Measurements from ENCODE around the gene NINL.

- no peak for TF ChIP-seq HDAC6 (IDR thresholded peaks at IDR 0.05; ENCODE audit: low read depth, low read length)
- no peak for TF ChIP-seq YY1 (IDR thresholded peaks at IDR 0.05; ENCODE audit: low read depth, low read length)
- TF ChIP-seq, protein P1, sequence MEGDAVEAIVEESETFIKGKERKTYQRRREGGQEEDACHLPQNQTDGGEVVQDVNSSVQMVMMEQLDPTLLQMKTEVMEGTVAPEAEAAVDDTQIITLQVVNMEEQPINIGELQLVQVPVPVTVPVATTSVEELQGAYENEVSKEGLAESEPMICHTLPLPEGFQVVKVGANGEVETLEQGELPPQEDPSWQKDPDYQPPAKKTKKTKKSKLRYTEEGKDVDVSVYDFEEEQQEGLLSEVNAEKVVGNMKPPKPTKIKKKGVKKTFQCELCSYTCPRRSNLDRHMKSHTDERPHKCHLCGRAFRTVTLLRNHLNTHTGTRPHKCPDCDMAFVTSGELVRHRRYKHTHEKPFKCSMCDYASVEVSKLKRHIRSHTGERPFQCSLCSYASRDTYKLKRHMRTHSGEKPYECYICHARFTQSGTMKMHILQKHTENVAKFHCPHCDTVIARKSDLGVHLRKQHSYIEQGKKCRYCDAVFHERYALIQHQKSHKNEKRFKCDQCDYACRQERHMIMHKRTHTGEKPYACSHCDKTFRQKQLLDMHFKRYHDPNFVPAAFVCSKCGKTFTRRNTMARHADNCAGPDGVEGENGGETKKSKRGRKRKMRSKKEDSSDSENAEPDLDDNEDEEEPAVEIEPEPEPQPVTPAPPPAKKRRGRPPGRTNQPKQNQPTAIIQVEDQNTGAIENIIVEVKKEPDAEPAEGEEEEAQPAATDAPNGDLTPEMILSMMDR (IDR thresholded peaks at IDR 0.05; ENCODE audit: control extremely low read depth in 1 of 3, insufficient read depth in 1 of 3, low read depth in 1 of 3, low read length in 3 of 3), result no peak
Measured at GRCh38 chr20:25421102-25421501, 164.2 kb downstream of the NINL start.
